HCT116 (cell line): ENCODE data around the gene MRPL49. TPM values are rescaled to one million over a fixed set of nuclear protein-coding genes. Genes with fewer than 3 reads are reported as not detected.

ENCODE experiments used
- ATAC-seq: fragments of 200-7000 bp; cut with Tn5 transposase; 2 replicates; pipeline ENCODE4 v1.9.1; 2020; ENCODE audit warnings: mild to moderate bottlenecking, moderate library complexity
- BruUV-seq: library from RNA; stranded (reverse); fragments of 400-500 nt; replicated peaks from 2 replicates; lab custom pipeline; 2021; lab: Mats Ljungman, UMichigan
- CTCF ChIA-PET: fragments of 300-600 bp; sonication (Branson Sonifier 250); formaldehyde crosslinking; loops from one replicate; lab custom pipeline; 2021; ENCODE audit warnings: antibody characterized with exemption; lab: Charles Lee
- POLR2A ChIA-PET: fragments of 300-600, 350-600 bp; sonication (Branson Sonifier 250); formaldehyde crosslinking; loops from one replicate; lab custom pipeline; 2021; ENCODE audit warnings: antibody characterized with exemption; lab: Charles Lee
- RAD21 ChIA-PET, 2 experiments: fragments of 300-600 bp; sonication (Branson Sonifier 250); formaldehyde crosslinking; loops; one replicate each; lab custom pipeline; 2023; ENCODE audit warnings: low total read pairs in 2 of 2; ENCODE audit not compliant: uncharacterized antibody in 2 of 2, unreplicated experiment in 2 of 2, low non-redundant PET in 1 of 2; lab: Charles Lee
- DNase-seq: peaks from one replicate; pipeline ENCODE4 v3.0.0-alpha.2; 2010; ENCODE audit warnings: low read depth, low spot score
- H2AFZ ChIP-seq: fragments of 200-600 bp; shearing (Covaris generic), sonication (generic); 2 replicates; pipeline ENCODE4 v1.6.1; 2017; ENCODE audit warnings: low read depth, mixed run types, mixed read lengths, antibody characterized with exemption, low read length; ENCODE audit not compliant: poor library complexity, severe bottlenecking
- H3K27ac ChIP-seq: 2 replicates; pipeline ENCODE4 v1.5.1; 2012; ENCODE audit warnings: low read depth, low read length
- H3K27me3 ChIP-seq: fragments of 200-600 bp; sonication (generic); 2 replicates; pipeline ENCODE4 v1.6.1; 2016; ENCODE audit warnings: mixed run types, low read length, mixed read lengths; ENCODE audit not compliant: insufficient read depth
- H3K36me3 ChIP-seq, 2 experiments: fragments of 200-500 bp in 1 of 2; fragments of 200-600 bp in 1 of 2; sonication (Bioruptor generic) in 1 of 2; sonication (generic) in 1 of 2; 2 replicates each; pipeline versions ENCODE4 v1.5.1 to v1.6.1; 2014 to 2016; ENCODE audit warnings: low read length in 2 of 2, inconsistent platforms in 1 of 2, mixed read lengths in 1 of 2, mixed run types in 1 of 2; ENCODE audit not compliant: insufficient read depth in 2 of 2, control insufficient read depth in 1 of 2
- H3K4me1 ChIP-seq, 2 experiments: fragments of 200-600 bp in 1 of 2; sonication (generic) in 1 of 2; 2 replicates each; pipeline versions ENCODE4 v1.5.1 to v1.6.1; 2012 to 2017; ENCODE audit warnings: low read length in 2 of 2, inconsistent platforms in 1 of 2, mild to moderate bottlenecking in 1 of 2, mixed read lengths in 1 of 2, mixed run types in 1 of 2, moderate library complexity in 1 of 2; ENCODE audit not compliant: insufficient read depth in 2 of 2, control insufficient read depth in 1 of 2
- H3K4me2 ChIP-seq: fragments of 200-600 bp; sonication (generic); 2 replicates; pipeline ENCODE4 v1.6.1; 2017; ENCODE audit warnings: mixed run types, low read length, mixed read lengths
- H3K4me3 ChIP-seq, 2 experiments: fragments of 200-600 bp in 1 of 2; sonication (generic) in 1 of 2; replicated peaks in 1 of 2; 2 replicates each; pipeline ENCODE4 v1.5.1; 2011 to 2016; ENCODE audit warnings: low read length in 2 of 2, control low read depth in 1 of 2, low read depth in 1 of 2, mild to moderate bottlenecking in 1 of 2, mixed read lengths in 1 of 2, mixed run types in 1 of 2
- H3K79me2 ChIP-seq: fragments of 200-600 bp; sonication (generic); 2 replicates; pipeline ENCODE4 v1.6.1; 2017; ENCODE audit warnings: mild to moderate bottlenecking, mixed run types, low read length, moderate library complexity, mixed read lengths; ENCODE audit not compliant: insufficient read depth
- H3K9ac ChIP-seq: fragments of 200-600 bp; sonication (generic); 2 replicates; pipeline ENCODE4 v1.6.1; 2016; ENCODE audit warnings: low read length, mixed read lengths
- H3K9me2 ChIP-seq: fragments of 200-600 bp; sonication (generic), shearing (Covaris generic); 2 replicates; pipeline ENCODE4 v1.6.1; 2017; ENCODE audit warnings: mixed run types, mild to moderate bottlenecking, moderate library complexity; ENCODE audit not compliant: insufficient read depth
- H3K9me3 ChIP-seq, 2 experiments: fragments of 200-500 bp in 1 of 2; fragments of 200-600 bp in 1 of 2; sonication (Bioruptor generic) in 1 of 2; sonication (generic) in 1 of 2; 2 replicates each; pipeline ENCODE4 v1.6.1; 2014 to 2017; ENCODE audit warnings: low read length in 2 of 2, mixed read lengths in 2 of 2, inconsistent platforms in 1 of 2, low read depth in 1 of 2, mild to moderate bottlenecking in 1 of 2, mixed run types in 1 of 2, moderate library complexity in 1 of 2; ENCODE audit not compliant: control insufficient read depth in 1 of 2, insufficient read depth in 1 of 2
- H4K20me1 ChIP-seq: fragments of 200-600 bp; sonication (generic), shearing (Covaris generic); 2 replicates; pipeline ENCODE4 v1.6.1; 2017; ENCODE audit warnings: mixed run types, mild to moderate bottlenecking, moderate library complexity; ENCODE audit not compliant: insufficient read depth
- CEBPB ChIP-seq: IDR thresholded peaks from 2 replicates; pipeline ENCODE4 v1.6.1; 2012; ENCODE audit warnings: low read depth
- EGR1 ChIP-seq: IDR thresholded peaks from 2 replicates; pipeline ENCODE4 v1.6.1; 2012; ENCODE audit warnings: low read depth
- ELF1 ChIP-seq: IDR thresholded peaks from 2 replicates; pipeline ENCODE4 v1.6.1; 2012; ENCODE audit warnings: low read depth, borderline replicate concordance
- EZH2 ChIP-seq: fragments of 200-600 bp; sonication (generic); IDR thresholded peaks from 2 replicates; pipeline ENCODE4 v1.6.1; 2017; ENCODE audit warnings: antibody characterized with exemption, mixed run types
- FOSL1 ChIP-seq: IDR thresholded peaks from 2 replicates; pipeline ENCODE4 v1.6.1; 2012; ENCODE audit warnings: low read depth
- RAD21 ChIP-seq: IDR thresholded peaks from 2 replicates; pipeline ENCODE4 v1.6.1; 2012; ENCODE audit warnings: low read depth, mild to moderate bottlenecking
- SIN3A ChIP-seq: IDR thresholded peaks from 2 replicates; pipeline ENCODE4 v1.6.1; 2012; ENCODE audit warnings: low read depth
- SP1 ChIP-seq: IDR thresholded peaks from 2 replicates; pipeline ENCODE4 v1.6.1; 2012; ENCODE audit warnings: low read depth
- intact Hi-C: fragments of 100-400 bp; cut with micrococcal nuclease; formaldehyde crosslinking; loops from 2 replicates; pipeline ENCODE4 v1.10.0; 2022
- total RNA-seq: library from RNA; stranded (reverse); gene quantifications from one replicate; pipeline ENCODE4 v1.2.1, GENCODE V29; 2021; ENCODE audit not compliant: unreplicated experiment
- TF ChIP-seq, protein P1 (sequence below), 3 experiments: fragments of 200-600 bp in 1 of 3; sonication (generic) in 1 of 3; IDR thresholded peaks in 2 of 3; conservative IDR thresholded peaks in 1 of 3; 2 replicates each; pipeline ENCODE4 v1.5.1; 2012 to 2017; ENCODE audit warnings: low read depth in 2 of 3, low read length in 2 of 3, antibody characterized with exemption in 1 of 3, borderline replicate concordance in 1 of 3, control low read depth in 1 of 3, mild to moderate bottlenecking in 1 of 3, mixed read lengths in 1 of 3, mixed run types in 1 of 3, moderate library complexity in 1 of 3; ENCODE audit not compliant: insufficient read depth in 1 of 3

Gene MRPL49
- total RNA-seq, 1 experiment from 2014 or later: 77.5 TPM

DNA sequence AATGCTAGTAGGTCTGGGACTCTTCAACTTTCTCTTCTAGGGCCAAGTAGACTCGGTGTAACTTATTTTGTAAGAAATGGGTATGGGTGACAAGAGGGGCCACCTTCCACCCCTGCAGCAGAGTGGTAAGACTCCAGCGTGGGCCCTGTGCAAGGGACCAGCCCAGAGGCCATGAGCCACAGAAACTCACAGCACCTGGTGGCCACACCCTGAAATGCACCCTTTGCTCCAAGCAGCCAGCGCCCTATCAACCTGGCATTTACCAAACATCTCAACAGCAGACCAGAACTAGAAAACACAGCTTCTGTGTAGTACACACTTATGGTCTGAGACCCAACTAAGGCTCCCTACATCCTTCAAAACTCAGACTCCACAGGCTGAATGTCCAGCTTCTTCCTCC lies 44.0 kb upstream of the MRPL49 start:
- ATAC-seq (peak; percentile 88), DNase-seq (peak; percentile 29)
- Histone ChIP-seq H2AFZ (no peak overlapping the region), H3K4me3 (no peak overlapping the region), H3K36me3 (peaks cover 14 to 49% of the 10 kb centered on the region in 2 experiments; a peak in 2 of 4 replicates), H3K27ac (peak overlapping the region; percentile 39), H3K27me3 (no peaks in the 10 kb centered on the region), H3K4me2 (peak overlapping the region; percentile 31; the same call in 1 of the 2 replicates), H3K9me2 (no peaks in the 10 kb centered on the region), H3K9me3 (no peaks in the 10 kb centered on the region), H4K20me1 (no peaks in the 10 kb centered on the region), H3K79me2 (peaks cover 65% of the 10 kb centered on the region), H3K9ac (peak overlapping the region; percentile 15; the same call in 1 of the 2 replicates), H3K4me1 (peaks cover 5 to 24% of the 10 kb centered on the region in 2 experiments; a peak in 3 of 4 replicates)
- intact Hi-C loops: loop anchor here (5.0 kb wide), 1 partner anchor 66 kb away; the partner anchor contains the start of gene ARL2
- POLR2A ChIA-PET: interaction anchor here (0.8 kb wide), 1 partner anchor 34 kb away, joined by 3 read pairs; the partner anchor contains the start of gene TM7SF2
- CTCF ChIA-PET: no interaction called here
- TF ChIP-seq SIN3A (no peak), RAD21 (peak; percentile 59), CEBPB (no peak), EGR1 (no peak)
- TF ChIP-seq, protein P1, sequence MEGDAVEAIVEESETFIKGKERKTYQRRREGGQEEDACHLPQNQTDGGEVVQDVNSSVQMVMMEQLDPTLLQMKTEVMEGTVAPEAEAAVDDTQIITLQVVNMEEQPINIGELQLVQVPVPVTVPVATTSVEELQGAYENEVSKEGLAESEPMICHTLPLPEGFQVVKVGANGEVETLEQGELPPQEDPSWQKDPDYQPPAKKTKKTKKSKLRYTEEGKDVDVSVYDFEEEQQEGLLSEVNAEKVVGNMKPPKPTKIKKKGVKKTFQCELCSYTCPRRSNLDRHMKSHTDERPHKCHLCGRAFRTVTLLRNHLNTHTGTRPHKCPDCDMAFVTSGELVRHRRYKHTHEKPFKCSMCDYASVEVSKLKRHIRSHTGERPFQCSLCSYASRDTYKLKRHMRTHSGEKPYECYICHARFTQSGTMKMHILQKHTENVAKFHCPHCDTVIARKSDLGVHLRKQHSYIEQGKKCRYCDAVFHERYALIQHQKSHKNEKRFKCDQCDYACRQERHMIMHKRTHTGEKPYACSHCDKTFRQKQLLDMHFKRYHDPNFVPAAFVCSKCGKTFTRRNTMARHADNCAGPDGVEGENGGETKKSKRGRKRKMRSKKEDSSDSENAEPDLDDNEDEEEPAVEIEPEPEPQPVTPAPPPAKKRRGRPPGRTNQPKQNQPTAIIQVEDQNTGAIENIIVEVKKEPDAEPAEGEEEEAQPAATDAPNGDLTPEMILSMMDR (IDR thresholded peaks at IDR 0.05 in 2 of 3, conservative IDR thresholded peaks at IDR 0.05 in 1 of 3; ENCODE audit: borderline replicate concordance in 1 of 3, insufficient read depth in 1 of 3, low read depth in 2 of 3, low read length in 2 of 3): peak; percentile 52 to 83 (median 78); a peak in 5 of 6 replicates
- RAD21 ChIA-PET: no interaction called here
- no TSS peak for BruUV-seq

DNA sequence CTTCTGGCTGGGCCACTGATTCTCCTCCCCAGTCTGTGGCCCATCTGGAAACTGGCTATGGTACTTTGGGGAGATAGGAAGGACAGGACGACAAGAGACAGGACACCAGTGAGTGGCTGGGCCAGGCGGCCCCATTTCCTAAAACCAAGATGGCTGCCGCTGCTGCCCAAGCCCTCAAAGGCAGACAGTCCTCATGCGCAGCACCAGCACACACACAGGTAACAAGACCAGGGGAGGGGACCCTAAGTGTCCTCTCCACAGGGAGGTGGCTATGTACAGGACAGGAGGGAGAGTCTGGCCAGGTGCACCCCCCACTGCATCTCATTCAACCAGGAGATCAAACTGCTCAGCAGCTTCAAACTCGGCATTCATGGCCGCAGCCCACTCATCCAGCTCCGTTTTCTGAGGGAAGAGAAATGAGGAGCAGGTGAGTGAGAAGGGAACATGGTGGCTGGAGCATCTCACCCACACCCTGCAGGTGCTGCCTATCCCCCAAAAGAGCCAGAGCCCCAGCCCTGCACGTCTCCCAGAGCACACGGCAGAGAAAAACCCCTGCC lies 43.3 kb upstream of the MRPL49 start:
- Histone ChIP-seq H3K27me3 (no peaks in the 10 kb centered on the region), H2AFZ (no peak overlapping the region), H4K20me1 (no peaks in the 10 kb centered on the region), H3K9ac (peak overlapping the region; percentile 15; the same call in 1 of the 2 replicates), H3K27ac (peak overlapping the region; percentile 39), H3K4me3 (no peak overlapping the region), H3K4me2 (peak overlapping the region; percentile 31; the same call in 1 of the 2 replicates), H3K9me2 (no peaks in the 10 kb centered on the region), H3K36me3 (peaks cover 14 to 49% of the 10 kb centered on the region in 2 experiments; a peak in 2 of 4 replicates), H3K79me2 (peaks cover 72% of the 10 kb centered on the region), H3K4me1 (peaks cover 5 to 24% of the 10 kb centered on the region in 2 experiments; a peak in 3 of 4 replicates), H3K9me3 (no peaks in the 10 kb centered on the region)
- intact Hi-C loops: loop anchor here (5.0 kb wide), 1 partner anchor 67 kb away; the partner anchor contains the start of gene ARL2
- TF ChIP-seq ELF1 (no peak), EZH2 (no peak), CEBPB (no peak), FOSL1 (no peak), SIN3A (no peak), SP1 (no peak)
- no TSS peak for BruUV-seq
- ChIA-PET POLR2A (interaction anchor here (0.8 to 1.5 kb wide), 2 partner anchors 33 to 43 kb away, joined by 3 read pairs; partner anchors contain the start of genes FAU, MRPL49 and TM7SF2), CTCF (no interaction called here), RAD21 (no interaction called here)
- ATAC-seq: no peak
- no peak for DNase-seq
